HG03039 (cell line): ENCODE results near the gene ARHGEF33.

Source experiments
- ATAC-seq: cut with Tn5 transposase; IDR thresholded peaks from one replicate; pipeline ENCODE4 v1.9.1; 2021; ENCODE audit warnings: mild to moderate bottlenecking, moderate library complexity; ENCODE audit not compliant: unreplicated experiment

Gene ARHGEF33

DNA sequence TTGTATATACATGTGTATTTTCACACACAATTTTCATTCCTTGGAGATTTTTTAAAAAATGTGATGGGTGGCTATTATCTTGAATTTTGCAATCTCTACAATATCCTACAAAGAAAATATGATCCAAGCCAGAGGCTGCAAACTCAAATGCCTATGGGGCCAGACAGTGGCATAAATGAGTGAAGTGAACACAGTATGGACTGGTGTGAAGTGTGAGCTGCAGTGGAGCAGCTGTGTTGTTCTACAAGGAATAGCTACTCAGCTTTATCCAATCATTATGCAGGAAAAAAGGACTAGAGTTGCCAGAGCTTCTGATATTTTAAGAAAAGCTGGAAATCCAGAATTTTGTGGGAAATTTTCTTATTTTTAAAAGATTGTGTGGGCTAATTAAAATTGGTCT, 62.1 kb downstream of the ARHGEF33 start:
- no peak for ATAC-seq

DNA sequence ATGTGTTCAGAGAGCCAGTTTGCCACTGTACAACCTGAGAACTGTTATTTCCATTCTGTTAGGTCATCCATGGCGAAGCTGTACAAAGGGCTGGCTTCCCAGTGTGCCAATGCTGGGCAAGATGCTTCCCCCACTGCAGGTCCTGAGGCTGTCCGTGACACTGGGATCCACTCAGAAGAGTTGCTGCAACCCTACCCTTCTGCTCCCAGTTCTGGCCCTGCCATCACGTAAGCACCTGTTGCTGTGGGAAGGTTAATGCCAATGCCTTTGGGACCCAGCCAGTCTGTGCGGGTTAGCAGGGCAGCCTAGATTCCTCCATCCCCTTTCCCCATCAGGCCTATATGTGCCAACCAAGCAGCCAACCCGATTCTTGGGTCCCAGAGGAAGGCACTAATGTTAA, 68.3 kb downstream of the ARHGEF33 start:
- no peak for ATAC-seq

DNA sequence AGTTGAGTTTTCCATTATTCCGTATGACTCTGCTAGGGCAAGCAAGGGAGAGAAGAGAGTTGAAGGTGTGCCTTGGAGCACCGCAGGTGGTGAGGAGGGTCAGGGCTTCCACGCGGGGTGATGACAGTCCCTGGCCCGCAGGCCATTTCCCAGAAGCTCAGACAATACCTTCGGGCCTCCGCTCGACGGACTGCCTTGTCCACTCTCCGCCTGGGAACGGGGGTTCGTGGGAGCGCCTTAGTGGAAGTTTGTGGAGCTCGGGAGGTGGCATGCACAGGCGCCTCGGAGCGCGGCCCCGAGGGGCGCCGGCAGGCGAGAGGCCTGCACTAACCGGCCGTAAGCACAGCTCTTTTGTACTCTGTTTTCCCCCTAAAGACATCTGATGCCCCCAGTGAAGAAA, 69.8 kb downstream of the ARHGEF33 start:
- ATAC-seq = no peak

- ATAC-seq = peak; percentile 77
Measured at GRCh38 chr2:38959938-38960608, 70.4 kb downstream of the ARHGEF33 start.

GRCh38 chr2:38960609-38961320, 71.1 kb downstream of the ARHGEF33 start:
- no peak for ATAC-seq

DNA sequence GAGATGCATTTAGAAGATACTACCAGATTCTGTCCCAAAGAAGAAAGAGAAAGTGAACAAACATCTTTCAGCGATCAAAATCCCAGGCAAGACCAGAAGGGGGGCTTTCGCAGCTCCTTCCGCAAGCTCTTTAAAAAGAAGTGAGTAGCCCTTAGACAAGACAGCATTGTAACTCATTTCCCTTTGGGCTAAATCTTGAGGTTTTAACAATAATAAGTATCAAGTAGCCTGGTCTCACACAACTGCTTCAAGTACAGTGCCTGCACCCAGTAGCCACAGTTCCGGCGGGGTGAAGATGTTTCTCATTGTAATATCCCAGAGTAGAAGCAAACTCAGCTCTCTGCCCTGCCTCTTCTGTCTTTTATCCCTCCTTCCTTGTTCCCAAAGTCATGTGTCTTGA, 76.3 kb downstream of the ARHGEF33 start:
- ATAC-seq = no peak

GRCh38 chr2:38966678-38967077, 77.0 kb downstream of the ARHGEF33 start:
- ATAC-seq = no peak

DNA sequence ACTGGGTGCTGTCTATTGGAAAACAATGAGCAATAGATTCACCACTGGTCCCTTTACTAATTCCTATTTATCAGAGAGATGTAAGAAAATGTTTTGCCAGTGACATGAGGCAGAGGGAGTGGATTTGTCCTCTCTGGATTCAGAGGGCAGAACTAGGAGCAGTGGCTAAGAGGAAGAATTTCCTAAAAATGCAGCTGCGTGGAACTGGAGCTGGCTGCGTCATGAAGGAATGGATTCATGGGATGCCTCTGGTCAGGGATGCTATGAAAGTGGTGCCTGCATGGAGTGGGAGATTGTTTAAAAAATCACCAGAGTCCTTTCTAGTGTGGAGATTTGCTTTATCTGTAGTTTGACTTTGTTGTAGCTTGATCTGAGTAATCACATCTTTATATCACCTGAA, 78.3 kb downstream of the ARHGEF33 start:
- no peak for ATAC-seq

- ATAC-seq = no peak
Measured at GRCh38 chr2:38971377-38971776, 81.7 kb downstream of the ARHGEF33 start.

DNA sequence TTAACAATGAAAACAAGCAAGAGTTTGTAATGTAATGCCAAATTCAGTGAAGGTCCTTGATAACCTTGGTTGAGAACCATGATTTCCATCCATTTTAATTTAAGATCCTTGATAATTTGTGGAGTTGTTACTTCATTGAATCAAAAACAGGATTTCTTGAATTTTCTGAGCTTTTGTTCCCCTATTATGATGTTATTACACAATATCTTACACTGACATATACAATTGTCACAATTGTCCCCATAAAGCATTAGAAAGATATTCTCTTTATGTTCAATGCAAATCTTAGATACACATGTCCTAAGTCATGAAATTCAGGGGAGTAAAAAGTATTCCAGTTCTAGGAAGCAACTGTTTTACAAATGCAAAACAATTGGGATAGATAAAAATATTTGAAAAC, 83.6 kb downstream of the ARHGEF33 start:
- ATAC-seq = no peak

- ATAC-seq = no peak
Measured at GRCh38 chr2:38975042-38975441, 85.4 kb downstream of the ARHGEF33 start.

DNA sequence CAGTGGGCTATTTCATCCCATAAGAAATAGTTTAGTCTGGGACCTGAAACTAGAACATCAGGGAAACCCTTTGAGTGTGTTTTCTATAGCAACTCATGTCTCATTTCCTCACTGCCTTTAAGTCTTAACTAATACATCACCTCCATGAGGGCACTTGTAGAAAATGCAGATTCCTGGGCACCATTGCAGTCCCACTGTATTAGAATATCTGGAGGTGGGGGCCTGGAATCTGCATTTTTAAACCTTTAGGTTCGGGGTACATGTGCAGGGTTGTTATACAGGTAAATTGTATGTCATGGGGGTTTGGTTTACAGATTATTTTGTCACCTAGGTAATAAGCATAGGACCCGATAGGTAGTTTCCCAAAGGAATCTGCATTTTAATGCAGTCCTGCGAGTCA, 87.4 kb downstream of the ARHGEF33 start:
- no peak for ATAC-seq

DNA sequence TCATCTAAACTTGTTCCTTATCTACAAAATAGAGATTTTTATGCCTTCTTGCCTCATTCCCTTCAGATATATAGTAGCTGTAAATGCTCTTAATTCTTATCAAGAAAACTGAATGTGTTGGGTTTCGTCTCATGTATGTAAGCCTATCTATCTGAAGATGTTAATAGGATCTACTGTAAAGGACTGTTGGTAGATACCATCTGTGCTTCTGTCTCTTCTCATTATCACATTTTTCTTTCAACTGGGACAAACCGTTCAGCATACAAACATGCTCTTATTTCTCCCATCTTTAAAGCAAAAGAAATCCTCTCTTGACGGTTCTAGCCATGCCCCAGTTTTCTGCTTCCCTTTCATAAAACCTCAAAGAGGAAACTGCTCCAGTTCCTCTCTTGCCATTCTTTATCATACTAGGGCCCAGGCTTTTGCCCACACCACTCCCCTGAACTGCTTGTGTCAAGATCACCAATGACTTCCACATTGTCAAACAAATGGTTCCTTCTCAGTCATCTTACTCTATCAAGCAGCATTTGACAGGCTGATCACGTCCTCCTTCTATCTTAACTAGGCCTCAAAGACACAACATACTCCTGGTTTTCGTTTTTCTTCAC, 88.7 kb downstream of the ARHGEF33 start:
- no peak for ATAC-seq

GRCh38 chr2:38978908-38979307, 89.2 kb downstream of the ARHGEF33 start:
- no peak for ATAC-seq

DNA sequence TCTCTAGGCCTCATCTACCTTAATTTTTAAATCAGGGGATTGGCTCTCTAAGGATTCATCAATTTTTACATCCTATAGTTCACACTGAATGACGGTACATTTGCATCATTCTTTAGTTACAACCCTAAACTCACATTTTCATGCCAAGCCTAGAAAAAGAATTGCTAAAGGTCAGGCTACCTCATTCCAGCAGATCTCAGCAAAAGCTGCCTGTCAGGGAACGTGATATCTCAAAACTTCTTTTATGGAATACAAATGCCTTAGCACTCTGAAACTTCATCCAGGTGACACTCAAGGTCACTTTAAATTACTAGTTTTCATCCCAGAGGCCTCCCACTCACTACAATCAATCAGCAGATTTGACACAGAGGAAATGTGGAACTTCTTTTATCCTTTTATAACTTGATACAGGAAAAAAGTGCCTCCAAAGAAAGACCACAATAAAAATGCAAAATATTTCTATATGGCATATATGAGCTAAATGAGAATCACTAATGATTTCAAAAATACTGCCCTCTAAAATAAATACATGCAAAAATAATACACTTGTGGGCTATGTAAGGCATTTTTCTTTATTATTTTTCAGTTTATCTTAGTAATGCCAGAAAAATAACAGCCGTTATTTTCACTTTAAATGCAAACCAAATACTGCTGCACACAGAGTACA, 91.5 kb downstream of the ARHGEF33 start:
- no peak for ATAC-seq

GRCh38 chr2:38981670-38982357, 92.1 kb downstream of the ARHGEF33 start:
- no peak for ATAC-seq

- ATAC-seq = no peak
Measured at GRCh38 chr2:38982498-38982897, 92.8 kb downstream of the ARHGEF33 start.

- ATAC-seq = no peak
Measured at GRCh38 chr2:38988716-38989115, 99.0 kb downstream of the ARHGEF33 start.

GRCh38 chr2:38991899-38992298, 102.2 kb downstream of the ARHGEF33 start:
- no peak for ATAC-seq

DNA sequence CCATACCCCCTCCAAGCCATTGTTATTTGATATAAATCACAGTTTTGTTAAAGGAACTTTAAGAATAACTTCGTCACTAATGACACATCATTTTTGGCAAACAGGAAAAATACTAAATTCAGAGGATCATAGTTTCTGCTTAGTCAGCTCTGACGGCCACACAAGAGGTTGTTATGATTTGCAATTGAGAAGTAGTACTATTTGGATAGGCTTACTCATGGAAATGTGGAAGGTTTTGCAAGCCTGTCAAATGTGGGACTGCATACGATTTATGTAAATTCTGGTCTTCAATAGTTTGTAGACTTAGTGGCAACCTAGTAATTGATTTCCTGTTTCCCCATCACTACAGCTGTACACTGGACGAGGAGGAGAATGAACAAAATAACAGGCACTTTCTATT, 108.1 kb downstream of the ARHGEF33 start:
- no peak for ATAC-seq

GRCh38 chr2:39000552-39000951, 110.9 kb downstream of the ARHGEF33 start:
- no peak for ATAC-seq
